Measurements from ENCODE around the gene PIGU. TPM values are rescaled to one million over a fixed set of nuclear protein-coding genes. Genes with fewer than 3 reads are reported as not detected.

The PIGU gene
- polyA plus RNA-seq, 1 of the 3 experiments (the other 2 are of a cell fraction) = 40.3 TPM

DNA sequence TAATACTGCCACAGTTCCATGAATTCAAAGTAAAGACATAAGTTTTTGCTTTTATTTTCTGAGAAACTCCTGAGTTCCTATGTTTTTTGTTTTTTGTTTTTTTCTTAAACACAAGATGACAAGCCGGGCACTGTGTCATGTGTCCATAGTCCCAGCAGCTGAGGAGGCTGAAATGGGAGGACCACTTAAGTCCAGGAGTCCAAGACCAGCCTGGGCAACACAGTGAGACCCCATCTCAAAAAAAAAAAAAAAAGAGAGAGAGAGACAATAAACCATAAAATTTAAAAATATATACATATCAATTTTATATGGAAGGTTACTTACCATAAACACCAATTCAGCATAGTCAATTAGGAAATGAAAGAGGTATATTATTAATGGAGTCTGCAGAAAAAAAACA lies 31.9 kb downstream of the PIGU start:
- POLR2A ChIA-PET = no interaction called here
- Histone ChIP-seq H3K4me1 (ENCODE audit: control insufficient read depth in 1 of 2, insufficient read depth in 2 of 2, low read depth in 1 of 2, low read length in 1 of 2) (peaks cover 0 to 1% of the 10 kb centered on the region in 2 experiments; a peak in 1 of 4 replicates), H2AFZ (ENCODE audit: low read depth) (no peak overlapping the region), H3K9me3 (no peaks in the 10 kb centered on the region), H3K27me3 (ENCODE audit: insufficient read depth) (no peaks in the 10 kb centered on the region), H4K20me1 (ENCODE audit: insufficient read depth) (no peaks in the 10 kb centered on the region), H3K9me2 (no peaks in the 10 kb centered on the region), H3K4me3 (ENCODE audit: low read depth in 2 of 2, low read length in 1 of 2) (no peak overlapping the region), H3K36me3 (replicated peaks in 1 of 2; ENCODE audit: control insufficient read depth in 1 of 2, insufficient read depth in 2 of 2, low read length in 1 of 2) (no peaks in the 10 kb centered on the region), H3K9ac (no peak overlapping the region), H3F3A (replicated peaks; ENCODE audit: insufficient read depth) (no peaks in the 10 kb centered on the region), H3K4me2 (no peak overlapping the region), H3K27ac (ENCODE audit: low read depth in 2 of 2, low read length in 1 of 2) (no peak overlapping the region), H3K79me2 (ENCODE audit: insufficient read depth) (no peaks in the 10 kb centered on the region)
- CTCF ChIA-PET = interaction anchor here (0.7 kb wide), 1 partner anchor 332 kb away, joined by 3 read pairs; no protein-coding TSS in a partner anchor
- TF ChIP-seq TAF1 (IDR thresholded peaks at IDR 0.05; ENCODE audit: borderline replicate concordance, low read depth, low read length) (no peak), GATA2 (CRISPR knock-in tag; IDR thresholded peaks at IDR 0.05) (no peak), EP300 (IDR thresholded peaks at IDR 0.05; ENCODE audit: borderline replicate concordance in 1 of 2, low read depth in 1 of 2, low read length in 1 of 2) (no peak), FOXJ3 (CRISPR knock-in tag; IDR thresholded peaks at IDR 0.05) (no peak), POLR2AphosphoS5 (IDR thresholded peaks at IDR 0.05; ENCODE audit: low read depth, low read length) (no peak), ELF1 (IDR thresholded peaks at IDR 0.05) (no peak)
- TF ChIP-seq, protein P1, sequence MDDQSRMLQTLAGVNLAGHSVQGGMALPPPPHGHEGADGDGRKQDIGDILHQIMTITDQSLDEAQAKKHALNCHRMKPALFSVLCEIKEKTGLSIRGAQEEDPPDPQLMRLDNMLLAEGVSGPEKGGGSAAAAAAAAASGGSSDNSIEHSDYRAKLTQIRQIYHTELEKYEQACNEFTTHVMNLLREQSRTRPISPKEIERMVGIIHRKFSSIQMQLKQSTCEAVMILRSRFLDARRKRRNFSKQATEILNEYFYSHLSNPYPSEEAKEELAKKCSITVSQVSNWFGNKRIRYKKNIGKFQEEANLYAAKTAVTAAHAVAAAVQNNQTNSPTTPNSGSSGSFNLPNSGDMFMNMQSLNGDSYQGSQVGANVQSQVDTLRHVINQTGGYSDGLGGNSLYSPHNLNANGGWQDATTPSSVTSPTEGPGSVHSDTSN (IDR thresholded peaks at IDR 0.05) = no peak
- TF ChIP-seq, protein P2, sequence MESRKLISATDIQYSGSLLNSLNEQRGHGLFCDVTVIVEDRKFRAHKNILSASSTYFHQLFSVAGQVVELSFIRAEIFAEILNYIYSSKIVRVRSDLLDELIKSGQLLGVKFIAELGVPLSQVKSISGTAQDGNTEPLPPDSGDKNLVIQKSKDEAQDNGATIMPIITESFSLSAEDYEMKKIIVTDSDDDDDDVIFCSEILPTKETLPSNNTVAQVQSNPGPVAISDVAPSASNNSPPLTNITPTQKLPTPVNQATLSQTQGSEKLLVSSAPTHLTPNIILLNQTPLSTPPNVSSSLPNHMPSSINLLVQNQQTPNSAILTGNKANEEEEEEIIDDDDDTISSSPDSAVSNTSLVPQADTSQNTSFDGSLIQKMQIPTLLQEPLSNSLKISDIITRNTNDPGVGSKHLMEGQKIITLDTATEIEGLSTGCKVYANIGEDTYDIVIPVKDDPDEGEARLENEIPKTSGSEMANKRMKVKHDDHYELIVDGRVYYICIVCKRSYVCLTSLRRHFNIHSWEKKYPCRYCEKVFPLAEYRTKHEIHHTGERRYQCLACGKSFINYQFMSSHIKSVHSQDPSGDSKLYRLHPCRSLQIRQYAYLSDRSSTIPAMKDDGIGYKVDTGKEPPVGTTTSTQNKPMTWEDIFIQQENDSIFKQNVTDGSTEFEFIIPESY (IDR thresholded peaks at IDR 0.05; ENCODE audit: borderline replicate concordance, low read depth) = no peak
- TF ChIP-seq, protein P3, sequence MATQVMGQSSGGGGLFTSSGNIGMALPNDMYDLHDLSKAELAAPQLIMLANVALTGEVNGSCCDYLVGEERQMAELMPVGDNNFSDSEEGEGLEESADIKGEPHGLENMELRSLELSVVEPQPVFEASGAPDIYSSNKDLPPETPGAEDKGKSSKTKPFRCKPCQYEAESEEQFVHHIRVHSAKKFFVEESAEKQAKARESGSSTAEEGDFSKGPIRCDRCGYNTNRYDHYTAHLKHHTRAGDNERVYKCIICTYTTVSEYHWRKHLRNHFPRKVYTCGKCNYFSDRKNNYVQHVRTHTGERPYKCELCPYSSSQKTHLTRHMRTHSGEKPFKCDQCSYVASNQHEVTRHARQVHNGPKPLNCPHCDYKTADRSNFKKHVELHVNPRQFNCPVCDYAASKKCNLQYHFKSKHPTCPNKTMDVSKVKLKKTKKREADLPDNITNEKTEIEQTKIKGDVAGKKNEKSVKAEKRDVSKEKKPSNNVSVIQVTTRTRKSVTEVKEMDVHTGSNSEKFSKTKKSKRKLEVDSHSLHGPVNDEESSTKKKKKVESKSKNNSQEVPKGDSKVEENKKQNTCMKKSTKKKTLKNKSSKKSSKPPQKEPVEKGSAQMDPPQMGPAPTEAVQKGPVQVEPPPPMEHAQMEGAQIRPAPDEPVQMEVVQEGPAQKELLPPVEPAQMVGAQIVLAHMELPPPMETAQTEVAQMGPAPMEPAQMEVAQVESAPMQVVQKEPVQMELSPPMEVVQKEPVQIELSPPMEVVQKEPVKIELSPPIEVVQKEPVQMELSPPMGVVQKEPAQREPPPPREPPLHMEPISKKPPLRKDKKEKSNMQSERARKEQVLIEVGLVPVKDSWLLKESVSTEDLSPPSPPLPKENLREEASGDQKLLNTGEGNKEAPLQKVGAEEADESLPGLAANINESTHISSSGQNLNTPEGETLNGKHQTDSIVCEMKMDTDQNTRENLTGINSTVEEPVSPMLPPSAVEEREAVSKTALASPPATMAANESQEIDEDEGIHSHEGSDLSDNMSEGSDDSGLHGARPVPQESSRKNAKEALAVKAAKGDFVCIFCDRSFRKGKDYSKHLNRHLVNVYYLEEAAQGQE (IDR thresholded peaks at IDR 0.05; ENCODE audit: low read depth, low read length) = no peak
- DNase-seq = no peak
- 95% methylated on average over 1 of the region's 1 CpG for WGBS (ENCODE audit: low lambda C conversion rate)

- no peak for TF ChIP-seq ELF1 (IDR thresholded peaks at IDR 0.05)
- no peak for TF ChIP-seq GATA2 (CRISPR knock-in tag; IDR thresholded peaks at IDR 0.05)
- no peak for TF ChIP-seq NRF1 (IDR thresholded peaks at IDR 0.05; ENCODE audit: low read depth, low read length)
- TF ChIP-seq CHD2 (IDR thresholded peaks at IDR 0.05; ENCODE audit: low read length, partially characterized antibody) = no peak
- TF ChIP-seq TCF12 (IDR thresholded peaks at IDR 0.05) = no peak
- TF ChIP-seq POLR2AphosphoS5 (IDR thresholded peaks at IDR 0.05; ENCODE audit: low read depth, low read length) = no peak
- no peak for TF ChIP-seq RAD21 (IDR thresholded peaks at IDR 0.05; ENCODE audit: low read length)
- H3K79me2 ChIP-seq (ENCODE audit: insufficient read depth) = no peaks in the 10 kb centered on the region
- no peaks in the 10 kb centered on the region for H3F3A ChIP-seq (replicated peaks; ENCODE audit: insufficient read depth)
- no peak for DNase-seq
- ChIA-PET POLR2A (no interaction called here), CTCF (interaction anchor here (0.7 kb wide), 1 partner anchor 331 kb away, joined by 3 read pairs; no protein-coding TSS in a partner anchor)
- no peak overlapping the region for H3K4me2 ChIP-seq
- no peak overlapping the region for H3K9ac ChIP-seq
- H3K36me3 ChIP-seq (replicated peaks in 1 of 2; ENCODE audit: control insufficient read depth in 1 of 2, insufficient read depth in 2 of 2, low read length in 1 of 2) = no peaks in the 10 kb centered on the region
- H3K9me3 ChIP-seq = no peaks in the 10 kb centered on the region
- H3K4me1 ChIP-seq (ENCODE audit: control insufficient read depth in 1 of 2, insufficient read depth in 2 of 2, low read depth in 1 of 2, low read length in 1 of 2) = peaks cover 0 to 4% of the 10 kb centered on the region in 2 experiments; a peak in 1 of 4 replicates
- H3K4me3 ChIP-seq (ENCODE audit: low read depth in 2 of 2, low read length in 1 of 2) = no peak overlapping the region
- H3K27ac ChIP-seq (ENCODE audit: low read depth in 2 of 2, low read length in 1 of 2) = no peak overlapping the region
- H4K20me1 ChIP-seq (ENCODE audit: insufficient read depth) = no peaks in the 10 kb centered on the region
- no peaks in the 10 kb centered on the region for H3K9me2 ChIP-seq
- H3K27me3 ChIP-seq (ENCODE audit: insufficient read depth) = no peaks in the 10 kb centered on the region
- H2AFZ ChIP-seq (ENCODE audit: low read depth) = no peak overlapping the region
- 94% methylated on average over 1 of the region's 1 CpG for WGBS (ENCODE audit: low lambda C conversion rate)
Observed at GRCh38 chr20:34644345-34644744, 32.5 kb downstream of the PIGU start.
